Activated CD4-positive, alpha-beta T cell treated with anti-CD3 and anti-CD28 coated beads, Interleukin-10, Interleukin-2, amounts not matched to agents 100 ng/mL and 50 ng/mL, durations not matched to agents 16 hours and 8 hours (primary cell): ENCODE data around the gene OXCT1.
A peak's percentile ranks its signal among the peaks of the same experiment; 100 is the strongest.

Source experiments
- DNase-seq: peaks from one replicate; pipeline ENCODE4 v3.0.0-alpha.2; 2020

Gene OXCT1

GRCh38 chr5:41869724-41870626 is at the start of gene OXCT1:
Gene OXCT1 (minus strand): TSS chr5:41870425. CDS start chr5:41870358, 67 bp downstream.
- peak; percentile 95 for DNase-seq

DNA sequence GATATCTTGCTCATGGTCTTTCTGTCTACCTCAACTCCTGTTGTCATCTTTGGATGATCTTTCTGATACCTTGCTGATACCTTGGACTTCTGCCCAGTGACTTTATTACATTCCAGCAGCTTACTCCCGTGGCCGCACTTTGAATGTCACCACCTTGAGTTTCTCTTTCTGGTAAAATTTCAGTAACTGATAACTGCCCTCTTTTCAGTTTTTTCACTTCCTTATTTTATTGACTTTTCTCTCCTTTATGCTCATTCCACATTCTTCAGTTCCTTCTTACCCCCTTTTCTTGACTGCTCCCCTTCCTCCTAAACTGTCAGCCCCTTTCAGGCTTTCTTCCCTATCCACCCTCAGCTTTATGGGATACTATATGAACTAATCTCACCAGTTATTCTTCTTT is 47.9 kb upstream of the OXCT1 start:
- DNase-seq, result no peak

DNA sequence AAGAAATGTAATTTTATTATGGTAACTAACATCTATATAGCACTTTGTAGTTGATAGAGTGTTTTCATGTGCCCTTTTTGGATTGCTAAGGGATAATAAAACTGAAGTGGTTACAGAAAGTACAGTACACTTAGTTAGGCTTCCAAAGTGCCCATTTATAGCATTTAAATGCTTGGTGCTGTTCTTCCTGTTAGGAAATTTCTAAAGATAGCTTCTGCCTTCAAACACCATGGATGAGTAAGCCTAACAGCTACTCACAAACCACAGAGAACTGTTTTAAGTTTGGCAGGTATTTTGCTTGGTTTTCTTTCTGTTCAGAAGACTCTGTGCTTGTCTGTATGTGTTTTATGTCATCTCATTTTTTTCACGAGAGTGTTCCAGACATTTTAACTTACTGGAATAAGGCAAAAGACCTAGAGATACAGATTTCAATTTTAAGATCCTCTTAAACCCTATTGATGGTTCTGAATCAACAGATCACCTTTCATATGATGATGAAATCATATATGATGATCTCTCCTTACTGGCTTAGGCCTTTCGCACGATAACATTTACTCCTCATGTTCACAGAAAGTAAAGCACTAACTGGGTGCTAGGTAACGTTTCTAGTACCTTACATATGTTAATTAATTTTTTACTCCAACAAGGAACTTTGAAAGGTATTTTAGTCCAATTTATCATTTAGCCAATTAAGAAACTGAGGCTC is 38.3 kb upstream of the OXCT1 start:
- DNase-seq, result peak; percentile 27

GRCh38 chr5:41906151-41906550 is 35.9 kb upstream of the OXCT1 start:
- no peak for DNase-seq

DNA sequence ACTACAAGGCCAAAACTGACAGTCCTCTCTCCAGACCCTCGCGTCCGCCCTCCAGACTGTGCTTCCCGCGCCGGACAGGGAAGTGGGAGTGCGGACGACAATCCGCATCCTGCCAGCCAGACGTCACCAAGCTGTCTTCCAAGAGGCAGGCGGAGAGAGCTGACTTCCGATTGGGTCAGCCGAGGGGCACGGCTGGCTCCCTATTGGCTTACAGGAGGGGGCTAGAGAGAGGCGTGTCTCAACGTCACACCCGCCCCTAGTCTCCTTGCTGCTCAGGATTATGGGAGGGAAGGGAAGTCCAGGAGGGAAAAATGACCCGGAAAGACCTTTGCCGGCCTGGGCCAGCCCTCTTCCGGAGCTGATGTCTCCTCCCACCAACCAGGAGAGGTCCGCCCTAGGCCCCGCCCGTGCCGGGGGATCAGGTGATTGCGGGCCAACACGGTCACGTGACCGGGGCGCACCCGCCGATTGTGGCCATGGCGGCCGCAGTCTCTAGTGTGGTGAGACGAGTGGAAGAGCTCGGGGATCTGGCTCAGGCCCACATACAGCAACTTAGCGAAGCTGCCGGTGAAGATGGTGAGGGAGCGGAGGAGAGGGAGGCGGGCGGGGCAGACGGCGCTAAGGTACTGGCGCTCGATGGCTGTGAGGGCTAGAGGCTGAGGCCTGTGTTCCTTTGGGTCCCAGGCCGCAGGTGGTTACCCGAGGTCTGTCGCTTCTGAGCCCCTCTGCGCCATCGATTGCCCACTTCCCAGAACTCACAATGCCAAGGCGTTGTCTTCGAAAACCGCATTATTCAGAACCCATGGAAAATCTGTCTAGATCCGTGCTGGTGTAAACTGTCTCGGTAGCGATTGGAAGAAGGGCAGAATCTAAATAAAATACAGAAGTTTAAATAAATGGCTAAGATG is 33.9 kb upstream of the OXCT1 start, which contains the start of gene RIMOC1:
RIMOC1 (plus strand) TSS at position 453 of the 908 bp plus-strand sequence; CDS start at position 477, 24 bp downstream.
- peak; percentile 100 for DNase-seq

GRCh38 chr5:41903382-41903891 is 33.2 kb upstream of the OXCT1 start:
- DNase-seq, result no peak

DNA sequence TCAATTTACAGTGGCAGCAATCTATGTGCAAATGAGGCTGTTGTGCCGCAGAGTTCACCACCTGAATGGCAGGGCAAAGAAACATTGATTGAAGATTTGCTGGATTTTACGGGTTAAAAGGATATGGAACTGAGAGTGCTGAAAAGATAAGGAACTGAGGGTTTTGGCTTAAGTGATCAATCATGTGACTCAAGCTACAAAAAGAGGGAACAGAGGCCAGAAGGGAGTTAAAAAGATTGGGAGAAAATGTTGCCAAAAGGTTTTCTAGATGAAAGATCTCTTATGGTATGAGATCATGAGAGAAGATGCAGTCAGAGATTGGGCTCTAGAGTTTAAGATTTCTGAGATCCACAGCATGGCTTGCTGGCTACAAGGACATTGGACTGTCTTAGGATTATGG is 26.0 kb upstream of the OXCT1 start:
- no peak for DNase-seq

DNA sequence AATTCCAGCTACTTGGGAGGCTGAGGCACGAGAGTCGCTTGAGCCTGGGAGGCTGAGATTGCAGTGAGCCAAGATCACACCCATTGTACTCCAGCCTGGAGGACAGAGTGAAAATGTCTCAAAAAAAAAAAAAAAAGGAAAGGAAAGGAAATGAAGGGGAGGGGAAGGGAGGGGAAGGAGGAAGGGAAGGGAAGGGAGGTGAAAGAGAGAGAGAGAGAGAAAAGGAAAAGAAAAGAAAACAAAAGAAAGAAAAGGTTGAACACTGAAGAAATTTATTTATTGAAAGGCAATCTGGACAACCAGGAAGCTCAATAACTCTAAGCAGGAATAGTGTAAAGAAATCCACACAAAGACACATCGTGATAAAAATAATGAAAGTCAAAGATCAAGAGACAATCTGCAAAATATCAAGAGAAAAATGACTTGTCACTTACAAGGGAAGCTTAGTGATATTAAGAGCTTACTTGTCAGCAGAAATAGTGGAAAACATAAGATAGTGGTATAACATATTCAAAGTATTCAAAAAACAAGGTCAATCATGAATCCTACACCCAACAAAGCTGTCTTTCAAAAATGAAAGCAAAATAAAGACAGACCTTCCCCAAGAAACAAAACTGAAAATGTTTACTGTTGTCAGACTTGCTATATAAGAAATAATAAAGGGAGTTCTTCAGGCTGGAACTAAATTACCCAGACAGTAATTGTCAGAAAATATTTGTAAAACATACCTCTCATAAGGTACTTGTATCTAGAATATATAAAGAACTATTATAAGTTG is 23.0 kb upstream of the OXCT1 start:
- no peak for DNase-seq

GRCh38 chr5:41892031-41892430 is 21.8 kb upstream of the OXCT1 start:
- DNase-seq, result no peak

DNA sequence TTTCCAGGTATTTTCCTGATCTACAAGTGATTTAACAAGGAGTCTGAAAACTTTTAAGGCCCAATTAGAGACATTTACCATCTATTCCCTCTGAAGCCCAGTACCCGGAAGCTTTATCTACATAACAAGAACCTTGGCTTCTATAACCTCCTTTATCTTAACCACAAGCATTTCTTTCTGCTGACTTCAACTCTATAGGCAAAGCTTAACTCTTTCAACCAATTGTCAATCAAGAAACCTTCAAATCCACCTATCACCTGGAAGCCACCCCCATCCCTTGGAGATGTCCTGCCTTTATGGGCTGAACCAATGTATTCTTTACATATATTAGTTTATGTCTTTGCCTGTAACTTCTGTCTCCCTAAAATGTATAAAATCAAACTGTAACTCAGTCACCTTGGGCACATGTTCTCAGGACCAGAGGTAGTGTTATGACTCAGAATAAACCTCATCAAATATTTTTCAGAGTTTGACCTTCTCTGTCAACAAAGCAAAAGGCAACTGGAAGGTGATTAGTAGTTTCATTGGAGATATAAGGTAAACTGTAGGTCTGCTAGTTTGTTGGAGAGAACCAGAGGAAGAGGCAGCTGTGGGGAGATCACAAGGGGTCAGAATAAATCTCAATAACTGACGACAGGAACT is 21.0 kb upstream of the OXCT1 start:
- peak; percentile 15 for DNase-seq

DNA sequence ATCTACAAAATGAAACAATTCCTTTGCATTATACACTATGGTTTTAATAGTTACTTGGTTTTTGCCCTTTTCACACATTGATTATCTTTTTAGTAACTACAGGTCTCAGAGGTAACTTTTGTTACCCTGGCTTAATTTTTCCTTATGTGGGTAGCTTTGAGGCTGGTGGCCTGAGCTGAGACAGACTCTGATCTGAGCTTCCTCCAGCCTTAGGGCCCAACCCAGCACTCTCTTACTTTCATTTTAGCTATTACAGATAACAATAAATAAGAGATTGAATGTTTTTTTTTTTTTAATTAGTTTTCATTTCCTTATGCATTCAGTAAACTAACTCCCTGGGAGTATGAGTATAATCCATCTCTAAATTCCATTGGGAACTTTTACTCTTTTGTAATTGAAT is 15.1 kb upstream of the OXCT1 start:
- DNase-seq, result no peak

- no peak for DNase-seq
Measured at GRCh38 chr5:41883936-41884335, 13.7 kb upstream of the OXCT1 start.

- DNase-seq, result no peak
Measured at GRCh38 chr5:41883243-41883642, 13.0 kb upstream of the OXCT1 start.

GRCh38 chr5:41882765-41883164 is 12.5 kb upstream of the OXCT1 start:
- DNase-seq, result no peak

GRCh38 chr5:41878643-41879478 is 8.6 kb upstream of the OXCT1 start:
- no peak for DNase-seq

- DNase-seq, result no peak
Measured at GRCh38 chr5:41878173-41878572, 7.9 kb upstream of the OXCT1 start.

GRCh38 chr5:41877408-41877807 is 7.2 kb upstream of the OXCT1 start:
- DNase-seq, result no peak

DNA sequence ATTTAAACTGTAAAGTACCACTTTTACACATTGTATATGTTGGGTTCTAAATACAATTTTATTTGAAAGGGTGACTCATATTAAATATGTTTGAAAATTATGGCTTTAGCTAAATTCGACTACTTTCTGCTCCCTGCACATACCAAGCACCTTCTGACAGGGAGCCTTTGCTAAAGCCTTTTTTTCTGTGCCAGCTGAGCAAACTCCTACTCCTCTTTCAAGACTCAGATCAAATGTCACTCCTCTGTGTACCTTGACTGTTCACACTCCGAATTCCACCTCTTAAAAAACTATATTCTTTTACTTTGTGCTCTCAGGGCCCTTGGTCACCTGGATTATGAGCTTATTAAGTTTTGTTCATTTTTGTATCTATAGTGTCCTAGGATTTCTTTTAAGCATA is 6.5 kb upstream of the OXCT1 start:
- DNase-seq, result no peak

DNA sequence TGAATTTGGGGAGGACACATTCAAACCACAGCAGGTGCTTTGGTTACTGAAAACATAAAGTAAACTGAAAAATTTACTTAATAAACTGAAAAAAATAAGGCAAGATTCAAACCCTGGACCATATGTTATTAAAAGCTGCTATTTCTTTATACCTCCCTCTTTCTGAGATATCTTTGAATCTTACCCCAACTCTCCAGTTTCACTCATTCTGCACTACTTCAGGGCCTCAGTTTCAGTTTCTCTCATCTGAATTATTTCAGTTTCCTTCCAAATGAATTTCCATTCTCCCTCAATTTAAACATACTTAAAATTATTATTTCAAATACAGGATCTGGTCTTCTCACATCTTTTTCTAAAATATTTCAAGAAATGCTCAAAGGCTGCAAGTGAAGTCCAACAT is 4.9 kb upstream of the OXCT1 start:
- peak; percentile 43 for DNase-seq

DNA sequence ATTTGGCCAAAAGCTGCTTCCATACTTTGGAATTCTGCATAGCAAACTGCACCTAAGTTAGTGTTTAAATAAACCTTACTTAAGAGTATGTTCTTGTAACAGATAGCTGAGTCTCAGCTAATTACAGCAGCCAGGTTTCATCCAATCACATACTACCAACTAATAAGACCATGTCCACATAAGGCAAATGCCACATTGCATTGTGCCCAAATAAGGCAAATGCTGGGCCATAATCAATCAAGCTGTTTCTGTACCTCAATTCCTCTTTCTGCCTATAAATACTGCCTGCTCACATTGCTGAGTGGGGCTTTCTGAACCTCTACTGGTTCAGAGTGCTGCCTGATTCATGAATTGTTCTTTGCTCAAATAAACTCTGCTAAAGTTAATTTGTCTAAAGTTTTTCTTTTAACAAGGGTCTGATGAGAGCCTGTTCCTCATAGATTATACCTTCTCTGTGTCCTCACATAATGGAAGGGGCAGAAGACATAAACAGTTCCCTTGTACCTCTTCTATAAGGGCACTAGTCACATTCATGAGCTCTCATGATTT is 4.4 kb upstream of the OXCT1 start:
- no peak for DNase-seq
